T-helper 2 cell (primary cell): ENCODE data around the gene HTRA1.

ENCODE experiments used
- DNase-seq, 5 experiments: peaks; one replicate each; pipeline versions ENCODE4 v3.0.0 to v3.0.0-alpha.2; 2012 to 2022

HTRA1 gene

GRCh38 chr10:122475100-122475499 lies 13.7 kb downstream of the HTRA1 start:
- no peak for DNase-seq

- no peak for DNase-seq
These were observed 14.4 kb downstream of the HTRA1 start for GRCh38 chr10:122475591-122476332.

GRCh38 chr10:122476333-122476695 lies 15.0 kb downstream of the HTRA1 start:
- DNase-seq = no peak

GRCh38 chr10:122477436-122477835 lies 16.1 kb downstream of the HTRA1 start:
- no peak for DNase-seq

- no peak for DNase-seq
These were observed 17.6 kb downstream of the HTRA1 start for GRCh38 chr10:122478971-122479370.

- no peak for DNase-seq
These were observed 18.9 kb downstream of the HTRA1 start for GRCh38 chr10:122480146-122480833.

- no peak for DNase-seq
These were observed 20.1 kb downstream of the HTRA1 start for GRCh38 chr10:122481296-122482056.

GRCh38 chr10:122484276-122485060 lies 23.1 kb downstream of the HTRA1 start:
- DNase-seq = no peak

- no peak for DNase-seq
These were observed 24.3 kb downstream of the HTRA1 start for GRCh38 chr10:122485670-122486069.

- no peak for DNase-seq
These were observed 25.2 kb downstream of the HTRA1 start for GRCh38 chr10:122486406-122487080.

GRCh38 chr10:122487174-122487765 lies 25.9 kb downstream of the HTRA1 start:
- DNase-seq = no peak

GRCh38 chr10:122490268-122490667 lies 28.9 kb downstream of the HTRA1 start:
- DNase-seq = peak in 1 of 5 experiments; percentile 12

GRCh38 chr10:122490786-122491680 lies 29.7 kb downstream of the HTRA1 start:
- peak in 3 of 5 experiments; percentile 17 to 73 (median 35) for DNase-seq

- DNase-seq = no peak
These were observed 30.7 kb downstream of the HTRA1 start for GRCh38 chr10:122492006-122492405.

- no peak for DNase-seq
These were observed 31.7 kb downstream of the HTRA1 start for GRCh38 chr10:122492999-122493481.

GRCh38 chr10:122493761-122494160 lies 32.4 kb downstream of the HTRA1 start:
- no peak for DNase-seq

GRCh38 chr10:122494173-122494820 lies 32.9 kb downstream of the HTRA1 start:
- DNase-seq = no peak

GRCh38 chr10:122494833-122495232 lies 33.5 kb downstream of the HTRA1 start:
- no peak for DNase-seq

GRCh38 chr10:122495406-122496340 lies 34.3 kb downstream of the HTRA1 start:
- peak in 2 of 5 experiments; percentile 11 to 16 for DNase-seq
